Astrocyte of the spinal cord (primary cell): ENCODE results near the gene PROS1.

Source experiments
- DNase-seq: peaks from one replicate; pipeline ENCODE4 v3.0.0; 2011; ENCODE audit warnings: low read depth, low spot score
- H3K4me3 ChIP-seq: 2 replicates; pipeline ENCODE4 v1.5.1; 2011; ENCODE audit warnings: low read depth, mild to moderate bottlenecking, low read length, moderate library complexity
- in situ Hi-C: cut with HindIII; loops from 2 replicates; pipeline ENCODE4 v1.10.0; 2017; ENCODE audit warnings: low sequenced_read_pairs
- TF ChIP-seq, protein P1 (sequence below): IDR thresholded peaks from 2 replicates; pipeline ENCODE4 v1.5.1; 2012; ENCODE audit warnings: low read depth, mild to moderate bottlenecking, low read length, inconsistent platforms

PROS1 gene

DNA sequence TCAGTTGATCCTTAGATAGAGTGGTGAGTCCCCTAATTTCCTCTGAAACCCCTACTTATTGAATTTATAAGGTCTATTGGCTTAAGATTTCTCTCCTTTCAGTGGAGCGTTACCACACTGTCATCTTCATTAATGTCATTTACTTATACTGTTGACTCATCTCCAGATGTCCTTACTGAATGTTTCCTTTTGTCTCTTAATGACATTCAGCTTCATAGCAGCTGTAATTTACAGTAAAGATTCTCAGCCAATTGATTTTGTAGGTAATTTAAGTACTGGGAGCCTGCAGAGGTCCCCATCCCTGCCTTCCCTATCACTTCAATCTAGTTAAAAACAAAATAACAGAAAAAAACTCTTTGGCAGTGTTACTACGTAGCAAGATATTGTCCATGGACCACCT is 35.9 kb upstream of the PROS1 start:
- no peak for DNase-seq
- TF ChIP-seq, protein P1, sequence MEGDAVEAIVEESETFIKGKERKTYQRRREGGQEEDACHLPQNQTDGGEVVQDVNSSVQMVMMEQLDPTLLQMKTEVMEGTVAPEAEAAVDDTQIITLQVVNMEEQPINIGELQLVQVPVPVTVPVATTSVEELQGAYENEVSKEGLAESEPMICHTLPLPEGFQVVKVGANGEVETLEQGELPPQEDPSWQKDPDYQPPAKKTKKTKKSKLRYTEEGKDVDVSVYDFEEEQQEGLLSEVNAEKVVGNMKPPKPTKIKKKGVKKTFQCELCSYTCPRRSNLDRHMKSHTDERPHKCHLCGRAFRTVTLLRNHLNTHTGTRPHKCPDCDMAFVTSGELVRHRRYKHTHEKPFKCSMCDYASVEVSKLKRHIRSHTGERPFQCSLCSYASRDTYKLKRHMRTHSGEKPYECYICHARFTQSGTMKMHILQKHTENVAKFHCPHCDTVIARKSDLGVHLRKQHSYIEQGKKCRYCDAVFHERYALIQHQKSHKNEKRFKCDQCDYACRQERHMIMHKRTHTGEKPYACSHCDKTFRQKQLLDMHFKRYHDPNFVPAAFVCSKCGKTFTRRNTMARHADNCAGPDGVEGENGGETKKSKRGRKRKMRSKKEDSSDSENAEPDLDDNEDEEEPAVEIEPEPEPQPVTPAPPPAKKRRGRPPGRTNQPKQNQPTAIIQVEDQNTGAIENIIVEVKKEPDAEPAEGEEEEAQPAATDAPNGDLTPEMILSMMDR = no peak
- no peak overlapping the region for H3K4me3 ChIP-seq
- in situ Hi-C loops = no loop called here

DNA sequence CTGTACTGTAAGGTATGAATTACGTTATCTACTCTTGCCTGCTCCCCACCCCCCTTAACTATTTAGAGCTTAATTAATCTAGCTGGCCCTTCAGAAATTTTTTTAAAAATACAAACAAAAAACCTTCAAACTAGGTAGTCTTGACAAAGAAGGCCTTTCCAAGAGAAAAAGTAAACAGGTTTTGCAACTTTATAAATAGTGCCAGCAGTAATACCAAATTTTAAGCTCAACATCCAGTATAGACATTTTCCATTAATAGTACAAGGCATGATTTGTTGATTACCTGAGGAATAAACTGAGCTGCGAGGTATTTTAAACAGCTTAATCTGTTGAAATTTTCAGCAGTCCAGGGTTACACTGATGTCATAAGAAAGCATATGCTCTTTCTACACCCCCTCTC is 34.6 kb upstream of the PROS1 start:
- TF ChIP-seq, protein P1 = no peak
- in situ Hi-C loops = no loop called here
- DNase-seq = no peak

DNA sequence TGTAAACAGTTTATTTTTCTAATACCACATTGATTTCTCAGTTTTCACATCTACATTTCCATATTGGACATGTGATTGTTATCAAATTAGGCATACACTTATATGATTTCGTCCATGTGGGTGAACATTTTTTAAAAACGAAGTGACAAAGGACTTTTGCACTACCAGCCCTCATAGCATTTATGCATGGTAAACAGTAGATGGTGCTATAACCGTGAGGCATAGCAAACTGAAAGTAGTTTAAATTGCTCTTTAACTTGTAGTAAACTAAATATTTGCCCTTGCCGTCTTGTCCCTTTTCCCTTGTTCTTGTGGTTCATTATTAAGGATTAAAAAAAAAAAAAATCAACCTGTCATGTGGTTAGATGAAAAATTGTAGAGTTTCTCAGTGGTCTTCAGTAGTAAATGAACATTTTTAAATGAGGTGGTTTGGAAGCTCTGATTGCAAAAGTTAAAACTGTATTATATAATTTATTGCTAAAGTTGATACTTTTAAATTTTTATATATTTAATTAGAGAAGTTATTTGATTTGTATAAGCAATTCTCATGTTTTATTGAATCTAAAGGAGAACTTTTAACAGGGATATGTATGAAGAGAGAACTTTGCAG is 30.7 kb upstream of the PROS1 start:
- DNase-seq = peak; percentile 72
- H3K4me3 ChIP-seq = peak overlapping the region; percentile 14
- TF ChIP-seq, protein P1 = peak; percentile 86
- in situ Hi-C loops = no loop called here

More for the DNA sequence above, 34.6 kb upstream of the PROS1 start:
- H3K4me3 ChIP-seq = no peak overlapping the region

DNA sequence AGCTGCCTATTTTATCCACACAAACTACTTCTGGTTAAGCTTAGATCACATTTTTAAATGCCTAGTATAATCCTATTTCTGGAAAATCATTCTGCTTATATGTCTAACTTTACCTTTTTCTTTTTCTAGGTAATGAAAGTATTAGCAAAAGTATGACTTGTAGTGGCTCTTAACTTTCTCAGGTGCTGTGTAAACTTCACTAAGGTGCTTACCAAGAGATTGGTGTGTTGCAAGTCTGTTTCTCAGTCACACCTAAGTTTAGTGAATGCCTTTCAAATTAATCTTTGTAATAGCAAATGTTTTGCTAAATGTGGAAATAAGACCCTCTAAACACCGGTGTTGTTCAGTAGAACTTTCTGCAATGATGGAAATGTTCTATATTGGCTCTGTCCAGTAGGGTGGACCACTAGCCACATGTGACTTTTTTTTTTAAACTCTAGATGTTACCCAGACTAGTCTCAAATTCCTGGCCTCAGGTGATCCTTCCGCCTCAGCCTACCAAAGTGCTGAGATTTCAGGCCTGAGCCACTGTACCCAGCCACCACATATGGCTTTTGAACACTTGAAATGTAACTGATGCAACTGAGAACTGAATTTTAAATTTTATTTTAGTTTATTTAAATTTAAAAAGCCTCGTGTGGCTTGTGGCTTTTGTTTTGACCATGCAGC is 28.3 kb upstream of the PROS1 start:
- no peak for DNase-seq
- H3K4me3 ChIP-seq = no peak overlapping the region
- in situ Hi-C loops = no loop called here
- TF ChIP-seq, protein P1 = no peak

DNA sequence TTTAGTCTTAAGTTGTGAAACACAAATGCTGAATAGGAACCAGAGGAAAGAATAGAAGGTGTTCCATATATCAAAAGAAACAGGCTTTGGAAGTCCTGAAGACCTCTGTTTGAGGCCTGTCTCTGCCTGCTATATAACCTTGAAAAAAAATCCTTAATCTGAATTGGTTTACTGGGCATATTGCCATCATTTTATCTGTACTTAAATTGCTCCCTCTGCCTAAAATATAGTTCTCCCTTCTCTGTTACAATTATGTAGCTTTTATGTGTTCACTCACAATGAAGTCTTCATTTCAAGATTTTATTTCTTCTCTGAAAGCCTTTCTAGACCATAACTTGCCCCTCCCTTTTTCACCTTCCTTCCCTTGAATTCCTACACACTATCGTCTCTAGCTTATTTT is 27.5 kb upstream of the PROS1 start:
- H3K4me3 ChIP-seq = no peak overlapping the region
- DNase-seq = no peak
- TF ChIP-seq, protein P1 = no peak
- in situ Hi-C loops = no loop called here

DNA sequence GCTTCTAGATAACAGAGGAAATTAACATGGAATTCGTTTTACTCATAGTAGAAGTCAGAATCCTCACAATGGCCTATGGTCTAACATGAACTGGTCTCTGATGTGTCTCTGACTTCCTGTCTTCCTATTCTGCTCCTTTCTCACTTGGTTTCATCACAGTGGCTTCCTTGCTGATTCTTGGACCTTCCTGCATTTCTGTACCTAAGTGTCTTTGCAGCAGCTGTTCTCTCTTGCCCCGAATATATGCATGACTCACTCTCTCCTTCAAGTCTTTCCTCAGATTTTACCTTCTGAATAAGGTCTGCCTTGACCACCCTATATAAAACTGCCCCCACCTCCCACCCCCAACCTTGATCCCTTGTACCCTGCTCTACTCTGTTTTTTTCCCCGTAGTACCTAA is 20.4 kb upstream of the PROS1 start:
- in situ Hi-C loops = no loop called here

More for the DNA sequence above, 20.4 kb upstream of the PROS1 start:
- TF ChIP-seq, protein P1 = no peak
- H3K4me3 ChIP-seq = no peak overlapping the region
- no peak for DNase-seq
